ENCODE results near the gene CELF2. TPM values are rescaled to one million over a fixed set of nuclear protein-coding genes. Genes with fewer than 3 reads are reported as not detected.

CELF2 gene
- total RNA-seq, 1 donor = 201 TPM

- DNase-seq (ENCODE audit: low read depth in 2 of 3, low spot score in 2 of 3) = no peak
Measured at GRCh38 chr10:11191190-11191589, 173.5 kb downstream of the CELF2 start.

GRCh38 chr10:11191678-11192077 lies 174.0 kb downstream of the CELF2 start:
- DNase-seq (ENCODE audit: low read depth in 2 of 3, low spot score in 2 of 3) = no peak

GRCh38 chr10:11192304-11193000 lies 174.8 kb downstream of the CELF2 start:
- DNase-seq (ENCODE audit: low read depth in 2 of 3, low spot score in 2 of 3) = no peak

GRCh38 chr10:11193001-11193551 lies 175.4 kb downstream of the CELF2 start:
- no peak for DNase-seq (ENCODE audit: low read depth in 2 of 3, low spot score in 2 of 3)

- DNase-seq (ENCODE audit: low read depth in 2 of 3, low spot score in 2 of 3) = no peak
Measured at GRCh38 chr10:11194859-11195586, 177.4 kb downstream of the CELF2 start.

- DNase-seq (ENCODE audit: low read depth in 2 of 3, low spot score in 2 of 3) = no peak
Measured at GRCh38 chr10:11195623-11196022, 178.0 kb downstream of the CELF2 start.

- no peak for DNase-seq (ENCODE audit: low read depth in 2 of 3, low spot score in 2 of 3)
Measured at GRCh38 chr10:11197266-11197712, 179.6 kb downstream of the CELF2 start.

- peak in 1 of 3 donors; percentile 60 for DNase-seq (ENCODE audit: low read depth in 2 of 3, low spot score in 2 of 3)
Measured at GRCh38 chr10:11197878-11198277, 180.2 kb downstream of the CELF2 start.

GRCh38 chr10:11201911-11202310 lies 184.2 kb downstream of the CELF2 start:
- DNase-seq (ENCODE audit: low read depth in 2 of 3, low spot score in 2 of 3) = no peak

- no peak for DNase-seq (ENCODE audit: low read depth in 2 of 3, low spot score in 2 of 3)
Measured at GRCh38 chr10:11204351-11204942, 186.8 kb downstream of the CELF2 start.

- no peak for DNase-seq (ENCODE audit: low read depth in 2 of 3, low spot score in 2 of 3)
Measured at GRCh38 chr10:11205030-11205772, 187.5 kb downstream of the CELF2 start.

- no peak for DNase-seq (ENCODE audit: low read depth in 2 of 3, low spot score in 2 of 3)
Measured at GRCh38 chr10:11206676-11207559, 189.2 kb downstream of the CELF2 start.

- DNase-seq (ENCODE audit: low read depth in 2 of 3, low spot score in 2 of 3) = no peak
Measured at GRCh38 chr10:11207560-11207844, 189.8 kb downstream of the CELF2 start.

- DNase-seq (ENCODE audit: low read depth in 2 of 3, low spot score in 2 of 3) = no peak
Measured at GRCh38 chr10:11208243-11208642, 190.6 kb downstream of the CELF2 start.

GRCh38 chr10:11208908-11209829 lies 191.5 kb downstream of the CELF2 start:
- DNase-seq (ENCODE audit: low read depth in 2 of 3, low spot score in 2 of 3) = peak in 2 of 3 donors; percentile 44 to 52

GRCh38 chr10:11209830-11210181 lies 192.1 kb downstream of the CELF2 start:
- DNase-seq (ENCODE audit: low read depth in 2 of 3, low spot score in 2 of 3) = no peak

GRCh38 chr10:11210211-11210922 lies 192.7 kb downstream of the CELF2 start:
- DNase-seq (ENCODE audit: low read depth in 2 of 3, low spot score in 2 of 3) = peak in 1 of 3 donors; percentile 20

Data from hematopoietic multipotent progenitor cell (in vitro differentiated cells).